DMS 273 (cell line): ENCODE data around the gene FGGY.

Source experiments
- DNase-seq: peaks from one replicate; lab custom pipeline; 2025; ENCODE audit not compliant: unreplicated experiment; lab: John Stamatoyannopoulos, UW

FGGY gene

GRCh38 chr1:59750328-59751003 is 453.6 kb downstream of the FGGY start:
- DNase-seq = no peak

DNA sequence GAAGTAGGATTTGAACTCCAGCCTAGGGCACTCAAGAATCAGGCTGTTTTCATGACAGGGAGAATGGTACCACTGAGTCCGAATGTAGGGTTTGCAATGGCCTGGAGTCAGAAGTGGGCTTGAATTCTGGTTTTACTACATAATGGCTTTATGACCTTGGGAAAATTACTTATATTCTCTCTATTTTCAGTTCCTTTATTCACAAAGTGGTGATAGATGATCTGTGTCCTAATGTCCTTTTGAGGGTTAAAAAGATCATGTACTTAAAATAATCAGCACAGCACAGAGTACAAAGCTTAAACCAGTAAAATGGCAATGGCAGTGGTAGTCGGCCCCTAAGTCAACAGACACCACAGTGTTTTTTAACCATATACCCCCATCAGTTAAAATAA is 454.1 kb downstream of the FGGY start:
- DNase-seq = no peak

GRCh38 chr1:59751801-59752200 is 454.9 kb downstream of the FGGY start:
- no peak for DNase-seq

GRCh38 chr1:59752556-59753414 is 455.9 kb downstream of the FGGY start:
- DNase-seq = no peak

GRCh38 chr1:59755069-59755685 is 458.3 kb downstream of the FGGY start:
- DNase-seq = no peak

DNA sequence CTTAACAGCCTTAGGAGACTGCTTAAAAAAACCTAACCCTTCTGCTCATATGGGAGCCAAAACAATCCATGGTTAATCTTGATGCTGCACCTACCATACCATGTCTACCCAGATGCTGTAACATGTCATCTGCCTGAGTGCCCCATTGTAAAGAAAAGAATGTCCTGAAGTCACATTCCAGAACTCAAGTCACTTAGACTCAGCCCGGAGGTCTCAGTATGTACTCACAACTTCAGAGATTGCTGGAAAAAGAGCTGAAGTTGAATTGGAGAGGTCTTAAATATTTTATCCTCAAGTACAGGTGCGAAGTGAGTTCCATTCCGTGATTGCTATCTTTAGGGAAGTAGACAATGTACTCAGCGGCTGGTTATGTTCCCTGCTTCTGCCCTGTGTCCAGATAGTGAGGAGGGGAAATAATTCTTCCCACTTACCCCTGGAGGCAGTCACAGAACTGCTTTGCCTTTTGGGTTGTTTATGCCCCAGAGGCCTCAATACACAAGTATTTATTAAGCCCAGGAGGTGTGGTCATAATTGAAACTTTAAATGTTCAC is 460.4 kb downstream of the FGGY start:
- no peak for DNase-seq

GRCh38 chr1:59759156-59759925 is 462.4 kb downstream of the FGGY start:
- peak; percentile 92 for DNase-seq

DNA sequence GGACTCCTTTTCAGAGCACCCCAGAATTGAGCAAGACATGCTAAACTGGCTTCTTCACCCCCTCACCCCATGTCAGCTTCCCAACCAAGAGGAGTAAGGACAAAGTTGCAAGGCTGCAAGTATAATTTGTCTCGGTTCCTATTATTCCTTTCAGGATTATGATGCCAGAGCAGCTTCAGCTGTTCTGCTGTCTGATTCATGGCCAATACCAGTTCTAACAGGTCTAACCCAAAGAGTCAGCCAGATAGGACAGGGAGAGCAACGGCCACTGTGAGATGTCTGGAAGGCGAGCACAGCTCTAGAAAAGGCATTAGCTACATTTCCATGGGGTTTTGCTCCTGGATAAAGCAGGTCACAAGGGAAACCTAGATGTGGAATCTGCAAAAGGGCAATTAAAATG is 464.5 kb downstream of the FGGY start:
- DNase-seq = no peak

- no peak for DNase-seq
Measured at GRCh38 chr1:59763418-59763817, 466.5 kb downstream of the FGGY start.

DNA sequence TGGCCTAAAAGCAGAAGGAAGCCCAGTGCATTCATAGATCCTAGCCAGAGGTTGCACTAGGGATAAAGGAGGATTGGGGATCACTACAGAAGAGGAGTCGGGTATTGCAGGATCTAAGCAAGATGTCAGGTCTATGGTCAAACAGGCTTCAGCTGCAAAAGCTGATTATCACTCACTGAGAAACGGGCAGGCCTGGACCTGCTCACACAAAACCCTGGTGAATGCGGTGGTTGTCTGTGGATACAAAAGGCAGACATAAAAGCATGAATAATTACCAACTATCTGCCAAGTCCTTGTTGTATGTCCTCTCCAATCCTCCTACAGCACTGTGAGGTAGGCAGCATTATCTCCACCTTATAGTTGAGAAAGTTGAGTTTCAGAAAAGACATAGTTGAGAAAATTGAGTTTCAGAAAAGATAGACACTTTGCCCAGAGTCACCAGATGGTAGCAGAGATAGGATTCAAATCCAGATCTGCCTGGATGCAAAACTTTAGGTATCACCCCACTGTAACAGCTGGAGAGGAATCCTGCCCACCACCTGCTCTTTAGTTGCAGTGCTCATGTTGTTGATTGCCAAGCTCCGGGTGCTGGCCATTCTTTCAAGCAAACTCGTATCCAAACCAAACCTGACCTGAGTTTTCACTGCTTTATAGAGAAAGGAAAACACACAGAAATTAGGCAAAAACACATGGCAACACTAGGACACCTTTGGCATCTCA is 468.3 kb downstream of the FGGY start:
- peak; percentile 86 for DNase-seq

DNA sequence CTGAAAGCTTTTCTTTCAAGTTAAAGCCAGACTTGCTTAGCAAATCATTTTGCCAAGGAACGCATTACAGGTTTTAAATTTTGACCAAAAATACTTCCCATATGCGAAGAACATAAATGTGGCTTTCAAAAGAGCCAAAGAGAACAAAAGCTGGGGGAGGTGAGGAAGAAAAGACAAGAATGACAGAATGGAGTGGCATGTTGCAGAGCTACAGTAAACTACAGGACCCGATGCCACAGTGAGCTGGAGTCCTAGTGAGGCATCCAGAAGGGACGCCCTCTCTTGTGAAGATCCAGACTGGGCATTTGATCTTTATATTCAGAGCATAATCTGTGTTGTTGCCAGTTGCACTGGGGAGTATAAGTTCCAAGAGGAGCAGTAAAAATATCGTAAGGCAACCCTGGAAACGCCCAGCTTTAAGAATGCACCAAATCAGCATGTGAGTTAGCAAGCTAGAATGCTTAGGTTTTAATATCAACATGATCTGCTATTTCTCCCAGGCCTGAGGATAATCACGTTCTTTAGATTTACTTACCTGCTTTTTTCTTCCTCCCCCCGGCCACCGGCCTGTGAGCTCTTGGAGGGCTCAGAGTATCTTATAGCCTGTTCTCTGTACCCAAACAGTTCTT is 469.4 kb downstream of the FGGY start:
- DNase-seq = peak; percentile 48

DNA sequence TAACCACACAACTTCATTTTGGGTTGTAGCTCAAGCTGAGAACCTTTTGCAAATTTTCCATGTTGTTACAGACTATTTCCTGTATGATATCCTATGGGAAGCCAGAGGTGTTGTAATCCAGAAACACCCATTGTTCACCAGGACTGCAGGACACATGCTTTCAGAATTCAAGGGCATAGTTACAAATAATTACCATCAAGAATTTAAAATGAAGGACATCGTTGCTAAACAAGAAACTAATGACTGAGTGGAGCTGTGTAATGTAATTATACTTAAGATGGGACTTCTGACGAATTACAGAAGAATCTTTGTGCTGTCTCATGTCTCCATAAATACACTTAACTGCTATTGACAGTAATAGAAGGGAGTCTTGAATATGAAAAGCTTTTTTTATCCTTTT is 470.2 kb downstream of the FGGY start:
- peak; percentile 32 for DNase-seq

DNA sequence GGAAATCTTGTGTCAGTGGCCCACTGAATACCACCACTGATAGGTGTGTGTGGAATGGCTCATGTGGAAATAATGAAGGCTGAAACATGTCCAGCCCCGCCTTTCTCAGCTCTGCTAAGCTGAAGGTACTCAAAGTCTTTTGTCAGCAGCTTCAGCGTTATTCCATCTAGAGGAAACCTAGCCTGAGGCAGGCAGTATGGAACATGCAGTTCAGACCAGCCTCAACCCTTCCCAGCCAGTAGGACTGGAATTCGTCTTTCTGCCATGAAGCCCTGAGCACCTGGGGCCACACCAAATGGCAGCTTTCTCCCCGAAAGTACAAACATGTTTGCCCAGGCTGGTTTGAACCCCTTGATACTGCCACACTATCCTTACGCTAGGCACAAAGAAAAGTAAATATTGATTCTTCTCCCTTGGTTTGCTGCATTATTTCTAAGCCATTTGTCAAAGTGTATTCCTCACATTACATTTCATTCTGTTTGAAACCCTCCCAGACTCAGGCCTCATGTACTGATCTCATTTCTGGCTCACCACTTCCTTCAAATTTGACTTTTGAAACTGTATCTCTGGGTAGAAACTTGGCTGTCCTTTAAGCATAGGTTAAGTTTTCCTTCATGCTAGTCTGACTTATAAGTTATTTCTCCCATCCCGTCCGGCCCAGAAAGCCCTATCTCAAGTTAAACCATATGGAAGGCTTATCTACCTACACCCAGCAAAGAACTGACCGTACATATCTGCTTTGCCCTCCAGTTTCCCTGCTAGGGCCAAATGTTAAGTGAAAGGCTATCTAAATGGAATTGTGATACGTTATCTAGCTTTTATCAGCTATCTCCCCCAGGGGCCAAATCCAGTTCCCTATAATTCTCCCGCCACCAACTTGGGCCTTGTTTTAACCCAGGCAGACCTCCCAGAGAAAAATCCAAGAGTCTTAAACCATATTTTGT is 472.2 kb downstream of the FGGY start:
- no peak for DNase-seq

DNA sequence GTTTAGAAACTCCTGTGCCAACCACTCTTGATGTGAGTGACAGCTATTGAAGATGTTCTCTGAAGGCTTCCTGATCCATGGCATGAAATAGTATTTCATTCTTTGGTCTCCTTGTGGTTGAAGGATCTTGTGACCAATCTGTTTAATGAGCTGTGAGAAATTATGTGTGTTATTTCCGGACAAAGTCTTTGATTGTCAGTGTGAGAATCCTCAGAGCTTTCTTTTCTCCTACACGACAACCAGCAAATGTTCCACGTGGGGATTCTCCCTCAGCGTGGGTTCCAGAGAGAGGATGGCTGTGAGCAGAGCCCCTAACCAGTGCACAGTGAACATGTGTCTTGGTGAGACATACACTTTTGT is 472.8 kb downstream of the FGGY start:
- no peak for DNase-seq

DNA sequence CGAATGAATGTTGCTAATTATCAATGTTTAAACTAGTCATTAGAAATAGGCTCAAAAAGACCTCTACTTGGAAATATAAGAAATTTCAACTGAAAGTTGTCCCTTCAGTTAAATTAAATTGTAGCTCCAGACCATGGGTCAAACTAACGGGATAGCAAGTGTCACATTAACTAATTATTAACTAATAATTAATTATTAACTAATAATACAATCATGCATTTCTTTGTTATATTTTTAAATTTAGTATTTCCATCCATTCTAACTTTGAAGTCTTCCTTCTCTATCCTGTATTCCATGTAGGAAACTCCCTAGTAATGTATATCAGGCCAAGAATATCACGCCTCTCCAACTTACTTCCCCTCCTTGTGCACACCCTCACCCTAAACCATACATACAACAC is 474.5 kb downstream of the FGGY start:
- DNase-seq = no peak

DNA sequence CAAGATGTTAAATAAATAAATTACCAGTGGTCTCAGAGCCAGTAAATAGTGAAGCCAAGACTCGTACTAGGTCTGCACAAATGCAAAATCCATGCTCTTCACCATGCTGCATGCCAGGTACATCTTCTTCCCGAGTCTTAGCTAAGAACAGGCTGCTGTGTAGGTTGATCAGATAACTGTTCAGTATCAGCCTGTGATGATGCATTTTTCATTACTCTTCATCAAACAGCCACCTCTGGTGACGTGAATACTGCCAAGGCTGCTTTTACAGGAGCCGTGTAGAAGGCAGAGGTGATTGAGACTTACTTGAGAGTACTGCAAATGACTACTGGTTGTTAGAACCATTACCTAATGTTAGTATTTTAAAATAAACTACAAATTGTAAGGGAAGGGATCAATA is 478.6 kb downstream of the FGGY start:
- DNase-seq = no peak

DNA sequence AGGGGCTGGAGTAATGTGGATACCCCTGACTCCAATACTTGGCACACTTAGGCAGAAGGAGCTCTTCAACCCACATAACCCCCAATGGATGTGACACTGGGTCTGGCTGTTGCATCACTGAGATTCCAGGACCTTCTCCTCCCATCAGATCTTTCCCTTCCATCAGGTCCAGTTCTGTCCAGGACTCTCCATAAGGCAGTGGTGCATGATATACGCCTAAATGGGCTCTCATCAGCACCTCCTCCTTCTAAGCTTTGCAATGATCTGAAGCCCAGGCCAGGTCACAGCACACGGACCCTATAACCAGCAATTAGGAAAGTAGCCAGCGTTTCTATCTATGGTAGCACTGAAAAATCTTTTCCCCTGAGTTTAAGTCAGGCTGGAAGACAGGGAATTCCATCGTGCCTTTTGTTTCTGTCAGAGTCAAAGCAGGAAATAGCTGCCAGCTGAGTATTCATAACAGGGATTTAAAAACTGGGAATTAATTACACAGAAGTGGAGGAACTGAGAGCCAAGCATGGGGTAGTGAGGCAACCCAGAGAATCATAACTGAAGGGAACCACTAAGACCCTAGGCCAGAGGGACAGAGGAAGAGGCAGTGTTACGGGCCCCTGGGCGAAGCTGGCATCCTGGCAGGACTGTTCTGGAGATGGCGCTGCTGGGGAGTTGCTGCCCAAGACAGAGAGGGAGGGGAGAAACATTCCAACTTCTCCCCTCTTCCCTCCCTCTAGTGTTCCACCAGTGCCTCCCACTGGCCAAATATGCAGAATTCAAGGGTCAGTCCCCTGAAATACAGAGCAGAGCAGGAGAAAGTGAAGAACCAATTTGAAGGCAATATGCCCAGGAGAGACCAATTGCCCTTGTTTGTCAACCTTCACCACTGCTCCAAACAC is 480.3 kb downstream of the FGGY start:
- peak; percentile 35 for DNase-seq

GRCh38 chr1:59779949-59780348 is 483.1 kb downstream of the FGGY start:
- DNase-seq = peak; percentile 42
